Stimulated activated naive CD4-positive, alpha-beta T cell (primary cell): ENCODE data around the gene UGT1A3.
"Not testable (repeated sequence)": the region's sequence is repeated elsewhere in the genome, so short reads cannot be mapped to it uniquely, and the experiment has no call there.

Experiments used
- DNase-seq, 6 experiments: peaks; one replicate each; lab custom pipeline; 2025; lab: John Stamatoyannopoulos, UW

Gene UGT1A3

GRCh38 chr2:233707940-233708644 is 20.8 kb upstream of the UGT1A3 start:
- DNase-seq = no peak

- no peak for DNase-seq
Observed at GRCh38 chr2:233708942-233709341, 19.9 kb upstream of the UGT1A3 start.

GRCh38 chr2:233711312-233712008 is 17.4 kb upstream of the UGT1A3 start:
- peak in 5 of 6 experiments; percentile 25 to 42 (median 32) for DNase-seq

GRCh38 chr2:233712611-233713261 is 16.1 kb upstream of the UGT1A3 start, which contains the start of gene UGT1A5:
Gene UGT1A5, plus strand, starts transcription at chr2:233712907. Its CDS starts 85 bp downstream, at chr2:233712992.
- no peak for DNase-seq

GRCh38 chr2:233713262-233713615 is 15.6 kb upstream of the UGT1A3 start:
- DNase-seq = no peak

GRCh38 chr2:233714121-233714520 is 14.7 kb upstream of the UGT1A3 start:
- no peak for DNase-seq

- no peak for DNase-seq
Observed at GRCh38 chr2:233718552-233718951, 10.3 kb upstream of the UGT1A3 start, which contains the start of gene UGT1A4. Gene UGT1A4, plus strand, starts transcription at chr2:233718736. Its CDS starts 85 bp downstream, at chr2:233718821.

GRCh38 chr2:233736868-233737653 is 8.2 kb downstream of the UGT1A3 start:
- DNase-seq = not testable (repeated sequence)

- no peak for DNase-seq
Observed at GRCh38 chr2:233740870-233741269, 12.0 kb downstream of the UGT1A3 start.

- DNase-seq = no peak
Observed at GRCh38 chr2:233743464-233744259, 14.8 kb downstream of the UGT1A3 start.

GRCh38 chr2:233745073-233745755 is 16.4 kb downstream of the UGT1A3 start:
- no peak for DNase-seq

GRCh38 chr2:233745838-233746237 is 17.0 kb downstream of the UGT1A3 start:
- not testable (repeated sequence) for DNase-seq

- DNase-seq = no peak
Observed at GRCh38 chr2:233746475-233747282, 17.8 kb downstream of the UGT1A3 start.

- DNase-seq = no peak
Observed at GRCh38 chr2:233747283-233747544, 18.4 kb downstream of the UGT1A3 start.

- not testable (repeated sequence) for DNase-seq
Observed at GRCh38 chr2:233750689-233751088, 21.8 kb downstream of the UGT1A3 start.

- DNase-seq = not testable (repeated sequence)
Observed at GRCh38 chr2:233751212-233752009, 22.6 kb downstream of the UGT1A3 start.

GRCh38 chr2:233754872-233755611 is 26.2 kb downstream of the UGT1A3 start:
- no peak for DNase-seq

GRCh38 chr2:233756429-233757081 is 27.7 kb downstream of the UGT1A3 start:
- no peak for DNase-seq
